Non-pigmented ciliary epithelial cell (primary cell): Measurements from ENCODE around the gene MYO1A.
A peak's percentile ranks its signal among the peaks of the same experiment; 100 is the strongest.

ENCODE experiments used
- DNase-seq: peaks from one replicate; pipeline ENCODE4 v3.0.0-alpha.2; 2010; ENCODE audit warnings: low read depth

MYO1A gene

GRCh38 chr12:57049890-57050289, at the start of gene MYO1A:
Gene MYO1A, minus strand, starts transcription at chr12:57050129. Its CDS starts 1,806 bp downstream, at chr12:57048323.
- DNase-seq: no peak

- DNase-seq: no peak
These were observed 49.3 kb upstream of the MYO1A start for GRCh38 chr12:57099047-57099714.

GRCh38 chr12:57098546-57098945, 48.6 kb upstream of the MYO1A start:
- no peak for DNase-seq

GRCh38 chr12:57097554-57097835, 47.6 kb upstream of the MYO1A start:
- no peak for DNase-seq

GRCh38 chr12:57096748-57097553, 47.0 kb upstream of the MYO1A start:
- DNase-seq: no peak

GRCh38 chr12:57096099-57096572, 46.2 kb upstream of the MYO1A start:
- DNase-seq: no peak

- no peak for DNase-seq
These were observed 45.5 kb upstream of the MYO1A start for GRCh38 chr12:57095440-57095839.

- DNase-seq: no peak
These were observed 44.6 kb upstream of the MYO1A start for GRCh38 chr12:57094208-57095160.

- peak; percentile 53 for DNase-seq
These were observed 43.7 kb upstream of the MYO1A start for GRCh38 chr12:57093415-57094207.

GRCh38 chr12:57092876-57093414, 43.0 kb upstream of the MYO1A start:
- DNase-seq: no peak

GRCh38 chr12:57092529-57092862, 42.6 kb upstream of the MYO1A start:
- no peak for DNase-seq

- DNase-seq: no peak
These were observed 42.0 kb upstream of the MYO1A start for GRCh38 chr12:57091638-57092528.

- no peak for DNase-seq
These were observed 41.2 kb upstream of the MYO1A start for GRCh38 chr12:57090924-57091637.

GRCh38 chr12:57090490-57090889, 40.6 kb upstream of the MYO1A start:
- no peak for DNase-seq

GRCh38 chr12:57089271-57090245, 39.6 kb upstream of the MYO1A start:
- no peak for DNase-seq

- peak; percentile 87 for DNase-seq
These were observed 38.7 kb upstream of the MYO1A start, which contains the start of gene NAB2 for GRCh38 chr12:57088354-57089270. Gene NAB2, plus strand, starts transcription at chr12:57089114. Its CDS starts 158 bp downstream, at chr12:57089272.

- peak; percentile 77 for DNase-seq
These were observed 37.9 kb upstream of the MYO1A start for GRCh38 chr12:57087691-57088353.
